HG02623 (cell line): ENCODE results near the gene IQGAP3.

Source experiments
- ATAC-seq: cut with Tn5 transposase; IDR thresholded peaks from one replicate; pipeline ENCODE4 v1.9.1; 2021; ENCODE audit warnings: moderate library complexity; ENCODE audit not compliant: unreplicated experiment

IQGAP3 gene

GRCh38 chr1:156516821-156517220, 55.5 kb downstream of the IQGAP3 start:
- ATAC-seq: no peak

DNA sequence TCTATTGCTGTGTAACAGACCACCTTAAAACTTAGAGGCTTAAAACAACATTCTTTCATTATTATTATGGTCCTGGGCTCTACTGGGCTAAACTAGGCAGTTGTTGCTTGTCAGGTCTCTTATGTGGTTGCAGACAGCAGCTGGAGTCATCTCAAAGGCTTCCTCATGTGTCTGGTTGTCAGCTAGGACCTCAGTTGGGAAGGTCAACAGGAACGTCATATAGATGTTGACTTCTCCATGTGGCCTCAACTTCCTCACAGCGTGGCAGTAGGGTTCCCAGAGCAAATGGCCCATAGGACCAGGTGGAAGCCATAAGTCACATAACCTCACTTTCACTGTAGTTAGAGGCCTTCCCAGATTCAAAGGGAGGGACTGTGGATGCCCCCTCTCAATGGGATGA, 56.4 kb downstream of the IQGAP3 start:
- ATAC-seq: no peak

GRCh38 chr1:156513185-156513584, 59.2 kb downstream of the IQGAP3 start:
- ATAC-seq: no peak

GRCh38 chr1:156511644-156512043, 60.7 kb downstream of the IQGAP3 start:
- ATAC-seq: no peak

DNA sequence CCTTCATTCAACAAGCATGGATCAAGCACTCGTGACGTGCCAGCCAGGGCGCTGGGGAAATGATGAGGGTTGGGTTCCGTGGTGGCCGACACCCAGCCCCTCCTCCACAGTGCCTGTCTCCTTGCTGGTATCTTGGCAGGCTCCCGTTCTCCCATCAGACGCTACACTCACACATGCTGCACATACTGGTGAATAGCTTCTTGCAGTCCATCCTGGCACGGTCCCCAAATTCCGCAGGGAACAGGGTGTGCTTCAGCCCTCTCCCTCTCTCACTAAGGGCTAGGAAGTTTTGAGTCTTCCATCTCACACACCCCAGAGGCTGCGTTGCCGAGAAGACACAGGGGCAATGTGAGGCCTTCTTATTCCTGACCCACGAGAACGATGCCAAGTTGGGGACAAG, 61.7 kb downstream of the IQGAP3 start:
- ATAC-seq: no peak

DNA sequence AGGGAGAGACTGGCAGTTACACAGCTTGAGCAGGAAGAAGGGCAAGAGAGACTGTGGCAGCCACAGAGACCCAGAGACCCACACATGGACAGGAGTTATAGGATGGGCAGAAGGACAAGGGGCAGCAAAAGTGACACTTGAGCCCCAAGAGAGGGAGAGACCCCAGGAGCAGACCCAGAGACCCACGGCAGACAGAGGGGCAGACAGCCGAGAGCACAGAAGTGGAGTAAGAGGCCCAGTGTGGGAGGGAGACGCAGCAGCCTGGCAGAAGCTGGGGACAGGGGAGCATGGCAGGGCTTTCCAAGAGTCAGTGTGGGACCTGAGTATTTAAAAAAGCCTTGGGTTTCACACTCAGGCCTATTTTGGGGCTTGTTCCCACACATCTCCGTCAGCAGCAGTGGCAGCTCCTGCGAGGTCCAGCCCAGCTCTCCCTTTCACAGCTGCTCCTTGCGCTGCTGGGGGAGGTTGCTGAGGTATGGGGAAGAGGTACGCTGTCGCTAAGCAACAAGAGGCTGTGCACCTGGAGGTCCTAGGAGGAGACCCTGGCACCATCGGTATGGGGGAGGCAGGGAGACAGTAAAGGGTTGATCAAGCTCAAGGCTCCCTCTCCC, 62.8 kb downstream of the IQGAP3 start:
- ATAC-seq: no peak

DNA sequence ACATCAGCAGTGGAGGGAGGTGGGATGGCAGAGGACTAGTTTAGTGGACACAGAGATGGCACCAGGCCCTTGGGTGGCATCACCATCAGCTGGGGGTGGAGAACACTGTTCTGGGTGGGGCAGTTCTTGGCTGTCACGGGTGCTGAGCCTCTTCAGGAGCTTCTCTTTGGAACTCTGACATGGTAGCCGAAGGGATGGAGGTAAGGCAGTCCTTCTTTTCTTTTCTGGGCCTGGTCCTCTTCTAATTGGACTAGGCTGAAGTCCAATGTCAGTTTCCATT, 63.5 kb downstream of the IQGAP3 start:
- no peak for ATAC-seq

- ATAC-seq: no peak
Observed at GRCh38 chr1:156508205-156508954, 64.0 kb downstream of the IQGAP3 start.

DNA sequence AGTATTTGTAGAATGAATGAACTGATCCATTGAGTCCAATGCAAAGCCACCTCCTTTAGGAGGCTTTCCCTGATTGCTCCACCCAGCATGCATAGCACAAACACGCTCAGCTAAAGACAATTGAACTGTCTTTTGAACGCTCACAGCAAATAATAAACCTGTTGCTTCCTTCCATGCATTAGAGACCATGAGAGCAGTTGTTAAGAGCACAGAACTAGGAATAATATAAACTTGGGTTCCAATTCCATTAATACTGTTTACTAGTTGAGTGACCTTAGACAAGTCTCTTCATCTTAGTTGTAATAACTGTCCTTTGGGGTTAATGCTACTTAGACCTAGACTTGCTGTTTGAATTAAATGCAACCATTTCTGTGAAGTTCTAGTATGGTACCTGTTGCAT, 65.9 kb downstream of the IQGAP3 start:
- no peak for ATAC-seq

- ATAC-seq: no peak
Observed at GRCh38 chr1:156505679-156506298, 66.6 kb downstream of the IQGAP3 start.

DNA sequence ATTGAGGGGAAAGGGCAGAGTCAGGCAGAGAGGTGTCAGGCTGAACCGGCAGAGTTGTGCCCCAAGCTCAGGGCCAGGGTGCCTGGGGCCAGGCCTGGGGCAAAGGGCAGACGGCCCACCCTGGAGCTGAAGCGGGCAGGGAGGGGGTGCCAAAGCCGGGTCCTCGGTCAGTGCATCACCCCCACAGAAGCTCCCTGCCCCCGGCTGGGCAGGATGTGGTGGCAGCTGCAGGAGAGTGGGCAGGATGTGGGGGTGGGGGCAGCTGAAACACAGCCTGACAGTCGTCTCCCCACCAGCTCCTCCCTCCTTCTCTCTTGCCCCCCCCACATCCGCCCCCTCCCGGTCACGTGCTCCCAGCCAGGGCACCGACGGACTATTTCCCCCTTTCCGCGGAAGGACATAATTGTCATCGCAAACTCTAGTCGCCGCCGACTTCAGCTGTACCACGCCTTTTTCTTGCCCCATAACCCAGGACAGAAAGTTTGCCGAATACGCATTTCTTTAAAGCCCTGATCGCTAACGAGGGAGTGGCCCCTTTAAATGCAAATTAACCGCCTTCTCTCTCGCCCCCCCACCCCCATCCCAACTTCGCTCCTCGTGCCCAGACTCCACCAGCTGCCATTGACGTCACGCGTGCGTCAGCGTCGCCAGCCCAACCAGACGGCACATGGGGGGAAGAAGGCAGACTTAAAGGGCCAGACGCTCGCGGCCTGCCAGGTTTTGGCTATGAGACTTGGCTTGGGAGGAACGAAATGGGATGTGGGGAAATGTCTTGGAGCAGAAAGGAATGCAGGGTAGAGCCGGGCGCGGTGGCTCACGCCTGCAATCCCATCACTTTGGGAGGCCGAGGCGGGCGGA, 67.3 kb downstream of the IQGAP3 start:
- ATAC-seq: no peak

DNA sequence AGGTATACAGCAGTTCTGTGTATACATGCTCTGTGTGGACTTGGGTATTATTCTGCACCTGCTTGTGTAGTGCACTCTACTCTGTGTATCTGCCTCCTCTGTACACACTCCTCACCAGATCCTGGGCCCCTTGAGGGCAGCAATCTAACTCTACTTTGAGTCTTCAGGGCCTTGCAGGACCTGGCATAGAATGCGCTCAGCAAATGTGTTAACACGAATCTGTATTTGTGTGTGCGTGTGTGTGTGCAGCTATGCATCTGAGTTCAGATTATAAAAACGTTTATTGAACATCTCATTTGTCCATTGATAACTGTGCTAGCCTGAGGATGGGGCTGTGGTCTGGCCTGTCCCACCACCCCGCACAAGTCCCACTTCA, 67.9 kb downstream of the IQGAP3 start:
- ATAC-seq: no peak

DNA sequence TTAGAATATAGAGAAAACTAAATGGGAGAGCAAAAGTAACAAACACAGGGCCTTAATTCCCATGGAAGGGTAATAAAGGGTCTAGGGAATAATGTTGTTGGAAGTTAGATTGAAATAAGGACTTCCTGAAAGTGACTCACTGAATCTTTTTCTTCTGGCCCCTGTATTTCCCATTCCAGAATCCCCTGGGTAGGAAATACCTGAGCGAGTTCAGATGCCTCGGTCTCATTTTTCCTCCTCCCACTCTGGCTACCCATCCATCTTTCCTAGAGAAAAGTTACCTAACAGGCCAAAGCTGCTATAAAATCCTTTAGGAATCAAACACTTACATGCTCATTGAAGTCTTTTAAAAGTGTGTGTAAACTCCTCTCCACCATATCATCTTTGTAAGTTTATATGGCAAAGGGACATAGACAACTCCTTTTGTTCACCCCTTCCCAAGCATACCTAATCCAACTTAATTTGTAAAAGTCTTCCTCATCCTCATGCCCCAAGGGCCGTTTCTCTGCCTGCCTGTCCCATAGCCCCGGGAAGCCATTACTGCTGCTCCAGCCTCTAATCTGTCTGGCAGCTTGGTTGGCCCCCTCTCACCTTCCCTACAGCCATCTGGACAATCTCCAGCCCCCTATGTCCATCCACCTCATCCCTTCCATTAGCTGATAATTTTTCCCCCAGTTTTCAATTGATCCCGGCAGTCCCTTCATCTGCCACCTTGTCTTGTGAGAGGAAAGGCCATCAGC, 68.5 kb downstream of the IQGAP3 start:
- no peak for ATAC-seq

DNA sequence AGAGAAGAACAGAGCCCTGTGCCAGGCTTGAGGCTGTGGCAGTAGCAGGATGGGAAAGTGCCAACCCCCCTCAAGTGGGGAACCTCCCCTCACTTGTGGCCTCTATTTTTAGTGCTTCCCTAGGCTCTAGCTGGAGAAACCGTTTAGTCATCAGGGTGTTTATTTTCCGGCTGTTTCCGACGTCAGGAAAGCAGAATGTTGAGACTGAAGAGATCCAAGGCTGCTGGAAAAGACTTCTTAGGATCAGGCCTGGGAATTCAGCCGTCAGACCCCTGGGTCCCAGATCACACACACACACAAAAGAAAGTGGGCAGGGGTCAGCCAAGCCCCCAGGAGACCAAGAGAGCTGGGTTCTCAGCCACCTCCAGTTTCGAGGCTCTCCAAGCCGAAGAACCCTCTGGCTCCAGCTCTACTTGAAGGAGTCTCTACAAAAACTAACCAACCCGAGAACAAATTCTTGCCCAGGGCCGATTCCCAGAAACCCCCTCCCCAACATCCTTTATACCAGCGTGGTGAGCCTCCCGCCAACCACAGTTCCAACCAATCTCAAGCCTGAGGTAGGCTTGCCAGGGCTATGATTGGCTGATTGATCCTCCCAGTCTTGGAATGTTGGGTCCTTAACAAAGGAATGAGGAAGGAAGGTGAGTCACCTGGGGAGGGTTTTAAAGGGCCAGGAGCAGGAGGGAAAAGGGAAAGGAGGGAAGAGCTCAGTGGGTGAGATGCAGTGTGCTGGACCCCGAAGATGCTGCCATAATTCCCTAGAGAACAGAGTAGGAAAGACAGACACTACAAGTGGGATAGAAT, 69.3 kb downstream of the IQGAP3 start:
- no peak for ATAC-seq

DNA sequence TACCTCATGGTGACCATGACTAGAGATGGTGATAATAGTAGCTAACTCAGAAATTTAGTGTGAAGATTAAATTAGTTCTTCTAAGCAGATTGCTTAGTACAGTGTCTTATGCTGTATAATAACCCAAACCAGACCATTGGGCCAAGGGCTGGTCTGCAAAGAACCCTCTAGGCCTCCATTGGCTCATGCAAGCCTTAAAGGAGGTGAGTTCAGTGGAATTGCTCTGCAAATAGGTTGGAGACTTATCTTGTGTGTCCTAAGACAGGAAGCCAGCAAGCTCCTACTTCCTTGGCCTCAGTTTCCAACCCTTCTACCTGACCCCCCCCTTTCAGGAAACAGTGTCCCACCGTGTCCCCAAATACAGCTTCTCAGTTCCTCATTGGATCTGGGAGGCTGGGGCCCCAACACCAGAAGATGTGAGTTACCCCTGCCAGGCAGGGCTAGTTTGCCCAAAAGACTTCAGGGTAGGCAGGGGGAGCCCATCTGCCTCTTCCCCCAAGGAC, 69.9 kb downstream of the IQGAP3 start:
- ATAC-seq: no peak

- ATAC-seq: peak; percentile 49
Observed at GRCh38 chr1:156500793-156501506, 71.4 kb downstream of the IQGAP3 start.

GRCh38 chr1:156500543-156500792, 71.9 kb downstream of the IQGAP3 start, which contains the start of gene MEF2D:
TSS of gene MEF2D (minus strand) at chr1:156500775. CDS start at chr1:156483292, 17,483 bp downstream.
- ATAC-seq: peak; percentile 1

DNA sequence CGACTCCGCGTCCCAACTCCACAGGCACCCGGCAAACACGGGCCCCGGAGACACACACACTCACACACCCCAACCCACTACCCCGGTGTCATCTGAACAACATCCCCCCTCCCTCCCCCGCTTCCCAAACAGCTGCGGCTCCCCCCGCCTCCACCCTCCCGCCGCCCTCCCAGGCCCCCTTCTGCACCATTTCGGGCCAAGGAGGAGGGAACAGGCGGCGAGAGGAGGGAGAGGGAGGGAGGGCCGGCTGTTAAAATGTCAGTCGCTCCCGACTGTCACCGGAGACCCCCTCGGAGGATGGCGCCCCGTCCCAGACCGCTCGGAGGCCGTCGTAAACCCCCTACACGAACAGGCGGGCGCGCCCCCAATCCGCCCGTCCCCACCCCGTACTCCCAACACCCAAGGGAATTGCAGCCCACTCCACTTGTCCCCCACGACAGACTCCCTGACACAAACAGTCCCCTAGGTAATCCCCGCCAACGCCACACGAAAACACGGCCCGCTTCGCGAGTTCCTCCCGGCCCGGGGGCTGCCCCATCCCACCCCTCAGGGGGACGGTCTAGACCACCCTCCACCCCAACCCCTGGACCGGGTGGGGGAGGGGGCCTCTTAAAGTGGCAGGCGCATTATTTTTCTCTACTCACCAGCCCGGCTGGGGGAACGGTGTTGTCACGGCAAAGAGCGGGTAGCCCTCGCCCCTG, 72.4 kb downstream of the IQGAP3 start:
- peak; percentile 0 for ATAC-seq
